Measurements from ENCODE around the gene HCN2. TPM values are rescaled to one million over a fixed set of nuclear protein-coding genes. Genes with fewer than 3 reads are reported as not detected.

HCN2 gene
- total and polyA plus RNA-seq, 9 of the 15 experiments (the other 6 are each of a cell fraction or from before 2014, with no cell fraction given): 0.29 to 4.2 (median 0.82) TPM; not detected in 2

DNA sequence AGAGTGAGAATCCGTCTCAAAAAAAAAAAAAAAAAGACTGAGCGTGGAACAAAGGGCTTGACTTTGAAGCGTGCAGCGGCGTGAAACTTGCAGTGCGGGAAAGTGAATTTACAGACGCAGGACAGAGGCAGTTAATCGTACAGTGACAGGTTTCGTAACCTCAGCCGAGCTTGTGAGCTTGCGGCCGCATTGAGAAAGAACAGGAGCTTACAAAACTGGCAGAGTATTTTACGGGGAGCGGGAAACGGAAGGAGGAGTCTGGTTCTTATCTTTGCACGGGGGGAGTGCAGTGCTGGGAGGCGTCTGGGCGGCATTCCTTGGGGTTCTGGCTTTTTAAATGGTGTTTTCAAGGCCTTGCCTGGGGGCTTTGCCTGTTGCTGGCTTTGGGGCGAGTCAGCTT lies 23.3 kb upstream of the HCN2 start (continued):
- TF ChIP-seq SRSF1 (IDR thresholded peaks at IDR 0.05; ENCODE audit: low read depth, low read length): no peak
- no peak for TF ChIP-seq ZNF780A (CRISPR knock-in tag; IDR thresholded peaks at IDR 0.05)
- TF ChIP-seq MEIS2 (IDR thresholded peaks at IDR 0.05; ENCODE audit: partially characterized antibody): peak; percentile 97
- no peak for TF ChIP-seq ZNF785 (CRISPR knock-in tag; IDR thresholded peaks at IDR 0.05)
- TF ChIP-seq EP400 (IDR thresholded peaks at IDR 0.05): peak; percentile 52
- no peak for TF ChIP-seq KLF6 (CRISPR knock-in tag; IDR thresholded peaks at IDR 0.05; ENCODE audit: borderline replicate concordance)
- peak; percentile 78; the same call in 1 of the 2 replicates for TF ChIP-seq TRIM28 (IDR thresholded peaks at IDR 0.05)
- TF ChIP-seq ARNT (IDR thresholded peaks at IDR 0.05): 0 out of 4 replicates have a peak, but pooled peaks of 1 of the 2 experiments have one; percentile 24
- TF ChIP-seq EGR1 (conservative IDR thresholded peaks at IDR 0.05): 0 out of 2 replicates have a peak, but pooled peaks have one; percentile 23
- peak; percentile 31; the same call in 1 of the 2 replicates for TF ChIP-seq CTBP1 (IDR thresholded peaks at IDR 0.05; ENCODE audit: borderline replicate concordance)
- no peak for TF ChIP-seq ZC3H4 (CRISPR knock-in tag; IDR thresholded peaks at IDR 0.05; ENCODE audit: borderline replicate concordance)
- TF ChIP-seq, protein P1, sequence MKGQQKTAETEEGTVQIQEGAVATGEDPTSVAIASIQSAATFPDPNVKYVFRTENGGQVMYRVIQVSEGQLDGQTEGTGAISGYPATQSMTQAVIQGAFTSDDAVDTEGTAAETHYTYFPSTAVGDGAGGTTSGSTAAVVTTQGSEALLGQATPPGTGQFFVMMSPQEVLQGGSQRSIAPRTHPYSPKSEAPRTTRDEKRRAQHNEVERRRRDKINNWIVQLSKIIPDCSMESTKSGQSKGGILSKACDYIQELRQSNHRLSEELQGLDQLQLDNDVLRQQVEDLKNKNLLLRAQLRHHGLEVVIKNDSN (CRISPR knock-in tag; IDR thresholded peaks at IDR 0.05): no peak
- TF ChIP-seq U2AF2 (optimal IDR thresholded peaks at IDR 0.05; ENCODE audit: low read depth, low read length): no peak
- no peak for TF ChIP-seq MED1 (CRISPR knock-in tag; IDR thresholded peaks at IDR 0.05; ENCODE audit: borderline replicate concordance)
- TF ChIP-seq, protein P2, sequence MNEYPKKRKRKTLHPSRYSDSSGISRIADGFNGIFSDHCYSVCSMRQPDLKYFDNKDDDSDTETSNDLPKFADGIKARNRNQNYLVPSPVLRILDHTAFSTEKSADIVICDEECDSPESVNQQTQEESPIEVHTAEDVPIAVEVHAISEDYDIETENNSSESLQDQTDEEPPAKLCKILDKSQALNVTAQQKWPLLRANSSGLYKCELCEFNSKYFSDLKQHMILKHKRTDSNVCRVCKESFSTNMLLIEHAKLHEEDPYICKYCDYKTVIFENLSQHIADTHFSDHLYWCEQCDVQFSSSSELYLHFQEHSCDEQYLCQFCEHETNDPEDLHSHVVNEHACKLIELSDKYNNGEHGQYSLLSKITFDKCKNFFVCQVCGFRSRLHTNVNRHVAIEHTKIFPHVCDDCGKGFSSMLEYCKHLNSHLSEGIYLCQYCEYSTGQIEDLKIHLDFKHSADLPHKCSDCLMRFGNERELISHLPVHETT (CRISPR knock-in tag; conservative IDR thresholded peaks at IDR 0.05 in 1 of 2, IDR thresholded peaks at IDR 0.05 in 1 of 2): 0 out of 4 replicates have a peak, but pooled peaks of 1 of the 2 experiments have one; percentile 47
- no peak for TF ChIP-seq ZNF79 (CRISPR knock-in tag; IDR thresholded peaks at IDR 0.05; ENCODE audit: low read depth)
- peak; percentile 45; the same call in 1 of the 2 replicates for TF ChIP-seq SUPT5H (IDR thresholded peaks at IDR 0.05)
- peak; percentile 47; the same call in 1 of the 2 replicates for TF ChIP-seq SMARCE1 (IDR thresholded peaks at IDR 0.05)
- TF ChIP-seq PHF20 (IDR thresholded peaks at IDR 0.05; ENCODE audit: partially characterized antibody): no peak
- no peak for TF ChIP-seq SETDB1 (IDR thresholded peaks at IDR 0.05; ENCODE audit: low read length)
- no peak for TF ChIP-seq GTF2B (IDR thresholded peaks at IDR 0.05; ENCODE audit: extremely low read depth, insufficient read length)
- peak; percentile 37; the same call in 1 of the 2 replicates for TF ChIP-seq POLR2H (tag; IDR thresholded peaks at IDR 0.05; ENCODE audit: low read depth)
- TF ChIP-seq FOSL1 (tag; conservative IDR thresholded peaks at IDR 0.05): no peak
- TF ChIP-seq HMG20A (CRISPR knock-in tag; conservative IDR thresholded peaks at IDR 0.05): no peak
- no peak for TF ChIP-seq SIRT6 (IDR thresholded peaks at IDR 0.05; ENCODE audit: low read depth, low read length)
- no peak for TF ChIP-seq SIN3B (IDR thresholded peaks at IDR 0.05; ENCODE audit: low read depth)
- TF ChIP-seq FOXJ3 (CRISPR knock-in tag; IDR thresholded peaks at IDR 0.05): no peak
- TF ChIP-seq ZNF354B (CRISPR knock-in tag; IDR thresholded peaks at IDR 0.05): no peak
- TF ChIP-seq HIVEP1 (CRISPR knock-in tag; IDR thresholded peaks at IDR 0.05): no peak
- TF ChIP-seq PHTF2 (CRISPR knock-in tag; IDR thresholded peaks at IDR 0.05): no peak
